Tibial artery (tissue), 4 donors: ENCODE data around the gene MYH3.

Experiments
- DNase-seq, 2 donors: peaks; one replicate each; pipeline ENCODE4 v3.0.0-alpha.2; 2019
- H3K27ac ChIP-seq, 2 donors: fragments of 200-600 bp; sonication (generic) in 1 of 2; 1 replicate in 1 of 2; 2 replicates in 1 of 2; pipeline ENCODE4 v1.5.1; 2018 to 2019; ENCODE audit warnings: mild to moderate bottlenecking in 1 of 2
- H3K27me3 ChIP-seq, 2 donors: fragments of 200-600 bp; sonication (generic) in 1 of 2; one replicate each; pipeline versions ENCODE4 v1.5.1 to v1.6.0; 2016 to 2019
- H3K36me3 ChIP-seq, 3 donors: fragments of 200-600 bp; sonication (generic) in 2 of 3; one replicate each; pipeline ENCODE4 v1.5.1; 2016 to 2019; ENCODE audit warnings: mild to moderate bottlenecking in 2 of 3
- H3K4me1 ChIP-seq, 4 donors: fragments of 200-600 bp; sonication (generic) in 2 of 4; 1 replicate in 3 of 4; 2 replicates in 1 of 4; pipeline ENCODE4 v1.5.1; 2016 to 2019
- H3K4me3 ChIP-seq, 2 donors: fragments of 200-600 bp; sonication (generic) in 1 of 2; 1 replicate in 1 of 2; 2 replicates in 1 of 2; pipeline ENCODE4 v1.5.1; 2018 to 2019; ENCODE audit warnings: mild to moderate bottlenecking in 2 of 2
- H3K9me3 ChIP-seq, 3 donors: fragments of 200-600 bp; sonication (generic) in 1 of 3; one replicate each; pipeline ENCODE4 v1.5.1; 2016 to 2019
- intact Hi-C: fragments of 100-400 bp; cut with DNase I; formaldehyde crosslinking; loops from one replicate; pipeline ENCODE4 v1.15.0; 2023; ENCODE audit warnings: low total_unique reads
- TF ChIP-seq, protein P1 (sequence below), 2 experiments: fragments of 200-600 bp in 1 of 2; fragments of 450-650 bp in 1 of 2; IDR thresholded peaks; one replicate each; pipeline ENCODE4 v1.5.1; 2017 to 2019; ENCODE audit warnings: antibody characterized with exemption in 2 of 2, mild to moderate bottlenecking in 1 of 2, moderate library complexity in 1 of 2

The MYH3 gene

GRCh38 chr17:10629706-10630105 is 27.4 kb downstream of the MYH3 start:
- Histone ChIP-seq H3K9me3 (no peaks in the 10 kb centered on the region), H3K36me3 (peaks cover 21 to 61% (median 30%) of the 10 kb centered on the region in 3 donors), H3K4me1 (peaks cover 0 to 5% (median 0%) of the 10 kb centered on the region in 4 donors), H3K4me3 (no peak overlapping the region), H3K27ac (no peak overlapping the region), H3K27me3 (no peaks in the 10 kb centered on the region)
- intact Hi-C loops: no loop called here
- DNase-seq: no peak
- TF ChIP-seq, protein P1, sequence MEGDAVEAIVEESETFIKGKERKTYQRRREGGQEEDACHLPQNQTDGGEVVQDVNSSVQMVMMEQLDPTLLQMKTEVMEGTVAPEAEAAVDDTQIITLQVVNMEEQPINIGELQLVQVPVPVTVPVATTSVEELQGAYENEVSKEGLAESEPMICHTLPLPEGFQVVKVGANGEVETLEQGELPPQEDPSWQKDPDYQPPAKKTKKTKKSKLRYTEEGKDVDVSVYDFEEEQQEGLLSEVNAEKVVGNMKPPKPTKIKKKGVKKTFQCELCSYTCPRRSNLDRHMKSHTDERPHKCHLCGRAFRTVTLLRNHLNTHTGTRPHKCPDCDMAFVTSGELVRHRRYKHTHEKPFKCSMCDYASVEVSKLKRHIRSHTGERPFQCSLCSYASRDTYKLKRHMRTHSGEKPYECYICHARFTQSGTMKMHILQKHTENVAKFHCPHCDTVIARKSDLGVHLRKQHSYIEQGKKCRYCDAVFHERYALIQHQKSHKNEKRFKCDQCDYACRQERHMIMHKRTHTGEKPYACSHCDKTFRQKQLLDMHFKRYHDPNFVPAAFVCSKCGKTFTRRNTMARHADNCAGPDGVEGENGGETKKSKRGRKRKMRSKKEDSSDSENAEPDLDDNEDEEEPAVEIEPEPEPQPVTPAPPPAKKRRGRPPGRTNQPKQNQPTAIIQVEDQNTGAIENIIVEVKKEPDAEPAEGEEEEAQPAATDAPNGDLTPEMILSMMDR (IDR thresholded peaks at IDR 0.05): no peak

DNA sequence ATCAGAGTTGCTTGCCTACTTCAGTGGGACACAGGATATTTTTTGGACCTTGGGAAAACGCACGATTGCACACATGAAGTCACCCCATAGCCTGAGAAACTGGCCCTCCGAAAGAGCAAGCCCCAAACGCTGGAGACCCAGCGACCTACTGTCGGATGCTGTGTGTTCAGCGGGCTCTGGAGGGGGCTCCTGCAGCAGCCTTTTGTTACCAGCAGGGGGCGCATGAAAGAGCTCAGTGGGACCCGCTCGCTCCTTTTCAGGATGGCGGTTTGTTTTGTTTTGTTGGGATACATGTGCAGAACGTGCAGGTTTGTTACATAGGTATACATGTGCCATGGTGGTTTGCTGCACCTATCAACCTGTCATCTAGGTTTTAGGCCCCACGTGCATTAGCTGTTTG is 28.4 kb downstream of the MYH3 start:
- intact Hi-C loops: no loop called here
- TF ChIP-seq, protein P1 (IDR thresholded peaks at IDR 0.05): no peak
- Histone ChIP-seq H3K27ac (no peak overlapping the region), H3K4me3 (no peak overlapping the region), H3K4me1 (peaks cover 0 to 7% (median 0%) of the 10 kb centered on the region in 4 donors), H3K36me3 (peaks cover 16 to 51% (median 27%) of the 10 kb centered on the region in 3 donors), H3K9me3 (no peaks in the 10 kb centered on the region), H3K27me3 (no peaks in the 10 kb centered on the region)
- DNase-seq: no peak

DNA sequence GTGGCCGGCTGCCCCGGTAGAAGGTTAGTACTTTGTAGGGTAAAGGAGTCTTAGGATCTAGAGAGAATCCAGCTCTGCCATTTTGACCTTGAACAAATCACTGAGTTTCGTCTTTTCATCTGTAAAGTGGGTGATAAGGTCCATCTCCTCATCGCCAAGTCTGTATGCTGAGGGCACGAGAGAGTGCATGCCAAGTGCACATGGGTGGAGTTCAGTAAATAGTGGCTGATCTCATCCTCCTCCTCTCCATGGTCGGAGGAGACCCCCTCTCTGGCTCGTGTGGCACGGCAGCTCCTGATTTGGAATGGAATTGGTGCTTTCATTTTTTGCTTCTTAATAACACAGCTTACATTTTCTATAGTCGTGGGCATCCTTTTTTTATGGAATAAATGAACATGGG is 30.7 kb downstream of the MYH3 start:
- intact Hi-C loops: no loop called here
- TF ChIP-seq, protein P1 (IDR thresholded peaks at IDR 0.05): no peak
- no peak overlapping the region for H3K4me3 ChIP-seq
- peaks cover 0 to 7% (median 0%) of the 10 kb centered on the region in 4 donors for H3K4me1 ChIP-seq
- no peak for DNase-seq
- H3K36me3 ChIP-seq: peaks cover 10 to 29% (median 14%) of the 10 kb centered on the region in 3 donors
- no peak overlapping the region for H3K27ac ChIP-seq
- H3K9me3 ChIP-seq: no peaks in the 10 kb centered on the region
- no peaks in the 10 kb centered on the region for H3K27me3 ChIP-seq

DNA sequence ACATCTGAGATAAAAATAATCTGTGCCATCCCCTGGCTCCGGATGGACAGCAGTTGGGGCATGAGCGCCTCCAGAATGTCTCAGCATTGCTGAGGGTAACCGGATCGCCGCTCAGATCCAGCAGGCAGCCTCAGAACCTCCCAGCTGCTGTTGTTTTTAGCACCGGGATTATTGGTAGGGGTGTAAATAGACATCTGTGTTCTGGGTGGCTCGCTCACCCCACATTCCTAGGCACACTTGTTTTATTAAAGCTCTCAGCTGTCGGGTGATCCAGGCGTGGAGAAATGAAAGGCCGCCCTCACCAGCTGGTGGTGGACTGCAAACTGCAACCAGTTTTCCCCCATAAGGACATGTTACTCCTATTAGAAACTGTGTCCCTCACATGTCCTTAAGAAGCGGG is 32.1 kb downstream of the MYH3 start:
- intact Hi-C loops: no loop called here

GRCh38 chr17:10623737-10624338 is 33.3 kb downstream of the MYH3 start:
- peaks cover 0 to 7% (median 0%) of the 10 kb centered on the region in 4 donors for H3K4me1 ChIP-seq
- no peak for DNase-seq
- no peak overlapping the region for H3K4me3 ChIP-seq
- peaks cover 0 to 6% (median 2%) of the 10 kb centered on the region in 3 donors for H3K36me3 ChIP-seq
- no peaks in the 10 kb centered on the region for H3K27me3 ChIP-seq
- intact Hi-C loops: no loop called here
- TF ChIP-seq, protein P1 (IDR thresholded peaks at IDR 0.05): no peak
- H3K27ac ChIP-seq: peak overlapping the region in 1 of 2 donors; percentile 73
- no peaks in the 10 kb centered on the region for H3K9me3 ChIP-seq

More for the DNA sequence above, 32.1 kb downstream of the MYH3 start:
- no peaks in the 10 kb centered on the region for H3K27me3 ChIP-seq
- H3K4me3 ChIP-seq: no peak overlapping the region
- TF ChIP-seq, protein P1 (IDR thresholded peaks at IDR 0.05): no peak
- peaks cover 9 to 17% (median 13%) of the 10 kb centered on the region in 3 donors for H3K36me3 ChIP-seq
- peaks cover 0 to 7% (median 0%) of the 10 kb centered on the region in 4 donors for H3K4me1 ChIP-seq
- peak overlapping the region; percentile 43 to 73 for H3K27ac ChIP-seq
- H3K9me3 ChIP-seq: no peaks in the 10 kb centered on the region
- DNase-seq: no peak
